Panc1 (cell line): ENCODE measurements around the gene SMG1.
"Not testable (repeated sequence)": the region's sequence is repeated elsewhere in the genome, so short reads cannot be mapped to it uniquely, and the experiment has no call there.

Experiments used
- CTCF ChIP-seq: fragments of 450-650 bp; IDR thresholded peaks from 2 replicates; pipeline ENCODE4 v1.5.1; 2017; ENCODE audit warnings: mild to moderate bottlenecking
- POLR2AphosphoS5 ChIP-seq: IDR thresholded peaks from 2 replicates; pipeline ENCODE4 v1.6.1; 2012; ENCODE audit warnings: mild to moderate bottlenecking, low read depth, low read length, moderate library complexity
- REST ChIP-seq, 2 experiments: IDR thresholded peaks; 2 replicates each; pipeline ENCODE4 v1.6.1; 2011 to 2012; ENCODE audit warnings: low read depth in 2 of 2, control low read depth in 1 of 2, low read length in 1 of 2, mild to moderate bottlenecking in 1 of 2, moderate library complexity in 1 of 2; ENCODE audit not compliant: insufficient read depth in 1 of 2
- SIN3A ChIP-seq: IDR thresholded peaks from 2 replicates; pipeline ENCODE4 v1.6.1; 2012; ENCODE audit warnings: low read depth, mild to moderate bottlenecking, low read length, moderate library complexity, borderline replicate concordance; ENCODE audit not compliant: insufficient read depth

- not testable (repeated sequence) for TF ChIP-seq POLR2AphosphoS5; CTCF; REST (IDR thresholded peaks at IDR 0.05; ENCODE audit: insufficient read depth in 1 of 2, low read depth in 2 of 2, low read length in 1 of 2); SIN3A
Measured at GRCh38 chr16:18772171-18772570, 154.0 kb downstream of the SMG1 start.
